ENCODE measurements around the gene SAPCD2.
A peak's percentile ranks its signal among the peaks of the same experiment; 100 is the strongest.

SAPCD2 gene

GRCh38 chr9:137029058-137029936, 41.1 kb downstream of the SAPCD2 start:
- DNase-seq = peak; percentile 50

- DNase-seq = peak; percentile 55
These were observed 41.9 kb downstream of the SAPCD2 start for GRCh38 chr9:137028263-137029057.

GRCh38 chr9:137027369-137028262, 42.7 kb downstream of the SAPCD2 start, which contains the start of gene ABCA2:
TSS of gene ABCA2 (minus strand) at chr9:137028237. CDS start at chr9:137028140, 97 bp downstream.
- DNase-seq = no peak

- DNase-seq = no peak
These were observed 43.5 kb downstream of the SAPCD2 start for GRCh38 chr9:137026828-137027227.

GRCh38 chr9:137026384-137026783, 44.0 kb downstream of the SAPCD2 start:
- no peak for DNase-seq

- DNase-seq = no peak
These were observed 44.8 kb downstream of the SAPCD2 start for GRCh38 chr9:137025517-137025966.

- no peak for DNase-seq
These were observed 46.8 kb downstream of the SAPCD2 start for GRCh38 chr9:137023583-137023991.

GRCh38 chr9:137023157-137023556, 47.2 kb downstream of the SAPCD2 start:
- DNase-seq = no peak

- no peak for DNase-seq
These were observed 47.7 kb downstream of the SAPCD2 start for GRCh38 chr9:137022662-137023008.

GRCh38 chr9:137021979-137022661, 48.2 kb downstream of the SAPCD2 start:
- DNase-seq = peak; percentile 67

GRCh38 chr9:137021568-137021978, 48.8 kb downstream of the SAPCD2 start:
- no peak for DNase-seq

GRCh38 chr9:137020771-137021567, 49.4 kb downstream of the SAPCD2 start:
- DNase-seq = no peak

GRCh38 chr9:137019891-137020683, 50.3 kb downstream of the SAPCD2 start:
- DNase-seq = no peak

GRCh38 chr9:137018761-137019559, 51.4 kb downstream of the SAPCD2 start:
- DNase-seq = no peak

GRCh38 chr9:137017791-137018497, 52.4 kb downstream of the SAPCD2 start:
- no peak for DNase-seq

- no peak for DNase-seq
These were observed 53.3 kb downstream of the SAPCD2 start for GRCh38 chr9:137017071-137017470.

- no peak for DNase-seq
These were observed 53.9 kb downstream of the SAPCD2 start for GRCh38 chr9:137016436-137016835.

GRCh38 chr9:137015976-137016375, 54.4 kb downstream of the SAPCD2 start:
- DNase-seq = no peak

- no peak for DNase-seq
These were observed 54.8 kb downstream of the SAPCD2 start for GRCh38 chr9:137015540-137015930.
